CD4-positive, alpha-beta T cell treated with Interleukin-15 for 4 hours (primary cell): ENCODE data around the gene BOK.

ENCODE experiments used
- DNase-seq: peaks from one replicate; pipeline ENCODE4 v3.0.0-alpha.2; 2020; ENCODE audit warnings: low spot score

Gene BOK

GRCh38 chr2:241539616-241540374 lies 18.8 kb upstream of the BOK start:
- no peak for DNase-seq

GRCh38 chr2:241540401-241540770 lies 18.2 kb upstream of the BOK start:
- no peak for DNase-seq

- DNase-seq, result peak; percentile 19
These were observed 17.6 kb upstream of the BOK start for GRCh38 chr2:241540771-241541561.

- no peak for DNase-seq
These were observed 16.8 kb upstream of the BOK start for GRCh38 chr2:241541564-241542277.

GRCh38 chr2:241542278-241542605 lies 16.3 kb upstream of the BOK start:
- no peak for DNase-seq

GRCh38 chr2:241545106-241545505 lies 13.4 kb upstream of the BOK start:
- no peak for DNase-seq

GRCh38 chr2:241545523-241546473 lies 12.7 kb upstream of the BOK start:
- no peak for DNase-seq

GRCh38 chr2:241546771-241547498 lies 11.6 kb upstream of the BOK start:
- DNase-seq, result no peak

GRCh38 chr2:241547781-241548450 lies 10.6 kb upstream of the BOK start:
- DNase-seq, result no peak

GRCh38 chr2:241548451-241548835 lies 10.1 kb upstream of the BOK start:
- no peak for DNase-seq

- no peak for DNase-seq
These were observed 7.6 kb upstream of the BOK start for GRCh38 chr2:241550616-241551580.

- no peak for DNase-seq
These were observed 6.9 kb upstream of the BOK start for GRCh38 chr2:241551599-241551997.

GRCh38 chr2:241551998-241552737 lies 6.4 kb upstream of the BOK start:
- DNase-seq, result no peak

GRCh38 chr2:241553512-241553830 lies 5.1 kb upstream of the BOK start:
- DNase-seq, result no peak

- no peak for DNase-seq
These were observed 4.6 kb upstream of the BOK start for GRCh38 chr2:241553981-241554380.

- DNase-seq, result no peak
These were observed 3.8 kb upstream of the BOK start for GRCh38 chr2:241554610-241555322.

- no peak for DNase-seq
These were observed 2.8 kb upstream of the BOK start for GRCh38 chr2:241555711-241556110.

GRCh38 chr2:241556746-241557145 lies 1.8 kb upstream of the BOK start:
- no peak for DNase-seq
